Common myeloid progenitor, CD34-positive (primary cell): ENCODE data around the gene DDI2.

ENCODE experiments used
- CTCF ChIA-PET: fragments of 350-600 bp; sonication (Branson Sonifier 250); formaldehyde crosslinking; loops from one replicate; lab custom pipeline; 2021; ENCODE audit warnings: antibody characterized with exemption; lab: Charles Lee
- POLR2A ChIA-PET: fragments of 350-600 bp; sonication (Branson Sonifier 250); formaldehyde crosslinking; loops from one replicate; lab custom pipeline; 2021; ENCODE audit warnings: antibody characterized with exemption; lab: Charles Lee
- DNase-seq, 3 donors: peaks; one replicate each; pipeline versions ENCODE4 v3.0.0 to v3.0.0-alpha.2; 2013
- H3K27ac ChIP-seq, 2 experiments: 1 replicate in 1 of 2; 2 replicates in 1 of 2; pipeline ENCODE4 v1.7.0; 2013; ENCODE audit warnings: inconsistent platforms in 2 of 2, low read length in 2 of 2, mild to moderate bottlenecking in 2 of 2, low read depth in 1 of 2, moderate library complexity in 1 of 2; ENCODE audit not compliant: severe bottlenecking in 2 of 2, insufficient read depth in 1 of 2, poor library complexity in 1 of 2
- H3K27me3 ChIP-seq, 5 experiments: replicated peaks in 2 of 5; 1 replicate in 3 of 5; 2 replicates in 2 of 5; pipeline versions ENCODE4 v1.6.1 to v1.7.0; 2013; ENCODE audit warnings: low read length in 4 of 5, mild to moderate bottlenecking in 2 of 5, moderate library complexity in 2 of 5, inconsistent platforms in 1 of 5; ENCODE audit not compliant: insufficient read depth in 5 of 5, control insufficient read depth in 4 of 5
- H3K36me3 ChIP-seq, 4 experiments: 1 replicate in 2 of 4; 2 replicates in 2 of 4; pipeline versions ENCODE4 v1.6.1 to v1.7.0; 2013; ENCODE audit warnings: low read length in 3 of 4, control low read depth in 1 of 4, mild to moderate bottlenecking in 1 of 4; ENCODE audit not compliant: control insufficient read depth in 4 of 4, insufficient read depth in 4 of 4
- H3K4me1 ChIP-seq, 4 experiments: 1 replicate in 3 of 4; 2 replicates in 1 of 4; pipeline versions ENCODE4 v1.6.1 to v1.7.1; 2013; ENCODE audit warnings: low read length in 3 of 4, mild to moderate bottlenecking in 3 of 4, control low read depth in 1 of 4, inconsistent platforms in 1 of 4, moderate library complexity in 1 of 4; ENCODE audit not compliant: control insufficient read depth in 4 of 4, insufficient read depth in 4 of 4; ENCODE audit errors: control extremely low read depth in 1 of 4
- H3K4me3 ChIP-seq, 7 experiments: 1 replicate in 4 of 7; 2 replicates in 3 of 7; pipeline versions ENCODE4 v1.5.1 to v1.7.0; 2013; ENCODE audit warnings: mild to moderate bottlenecking in 7 of 7, low read length in 6 of 7, moderate library complexity in 6 of 7, inconsistent platforms in 2 of 7, low read depth in 2 of 7, control low read depth in 1 of 7; ENCODE audit not compliant: insufficient read depth in 4 of 7, control insufficient read depth in 1 of 7; ENCODE audit errors: extremely low read depth in 1 of 7
- H3K9me3 ChIP-seq, 5 experiments: 1 replicate in 4 of 5; 2 replicates in 1 of 5; pipeline versions ENCODE4 v1.6.1 to v1.7.1; 2013; ENCODE audit warnings: low read length in 4 of 5, mild to moderate bottlenecking in 2 of 5, inconsistent platforms in 1 of 5, low read depth in 1 of 5, moderate library complexity in 1 of 5; ENCODE audit not compliant: control insufficient read depth in 4 of 5, insufficient read depth in 2 of 5; ENCODE audit errors: control extremely low read depth in 1 of 5
- WGBS: methylation state at CpG from one replicate; pipeline ENCODE4 v1.1.5; 2013; ENCODE audit not compliant: insufficient coverage; 5-methylcytosine and 5-hydroxymethylcytosine counted together

Gene DDI2

GRCh38 chr1:15636436-15636835 is 19.2 kb downstream of the DDI2 start:
- POLR2A ChIA-PET: interaction anchor here (0.6 to 0.8 kb wide), 2 partner anchors 21 to 96 kb away, joined by 3 to 6 read pairs; no protein-coding TSS in a partner anchor
- Histone ChIP-seq H3K4me1 (no peaks in the 10 kb centered on the region), H3K36me3 (peaks cover 23 to 80% (median 46%) of the 10 kb centered on the region in 4 experiments), H3K27ac (no peak overlapping the region), H3K9me3 (no peaks in the 10 kb centered on the region), H3K4me3 (no peak overlapping the region), H3K27me3 (no peaks in the 10 kb centered on the region)
- WGBS: 90% methylated on average over 3 of the region's 4 CpGs
- no peak for DNase-seq
- CTCF ChIA-PET: interaction anchor here (0.7 to 1.4 kb wide), 3 partner anchors 9 to 40 kb away, joined by 3 to 5 read pairs (median 3); no protein-coding TSS in a partner anchor

- no peaks in the 10 kb centered on the region for H3K4me1 ChIP-seq
- ChIA-PET CTCF (no interaction called here), POLR2A (no interaction called here)
- H3K27me3 ChIP-seq: no peaks in the 10 kb centered on the region
- H3K4me3 ChIP-seq: no peak overlapping the region
- no peak for DNase-seq
- 100% methylated on average over 2 of the region's 4 CpGs for WGBS
- no peak overlapping the region for H3K27ac ChIP-seq
- peaks cover 21 to 77% (median 50%) of the 10 kb centered on the region in 4 experiments for H3K36me3 ChIP-seq
- no peaks in the 10 kb centered on the region for H3K9me3 ChIP-seq
Observed at GRCh38 chr1:15637826-15638225, 20.6 kb downstream of the DDI2 start.

GRCh38 chr1:15639262-15639661 is 22.0 kb downstream of the DDI2 start:
- no peaks in the 10 kb centered on the region for H3K9me3 ChIP-seq
- POLR2A ChIA-PET: interaction anchor here (0.6 kb wide), 1 partner anchor 49 kb away, joined by 3 read pairs; no protein-coding TSS in a partner anchor
- H3K36me3 ChIP-seq: peaks cover 29 to 75% (median 50%) of the 10 kb centered on the region in 4 experiments
- CTCF ChIA-PET: interaction anchor here (0.9 kb wide), 1 partner anchor 45 kb away, joined by 3 read pairs; no protein-coding TSS in a partner anchor
- H3K4me3 ChIP-seq: no peak overlapping the region
- DNase-seq: no peak
- H3K4me1 ChIP-seq: no peaks in the 10 kb centered on the region
- H3K27me3 ChIP-seq: no peaks in the 10 kb centered on the region
- H3K27ac ChIP-seq: no peak overlapping the region

GRCh38 chr1:15639931-15640330 is 22.7 kb downstream of the DDI2 start:
- WGBS: 94% methylated on average over 2 of the region's 4 CpGs
- ChIA-PET POLR2A (no interaction called here), CTCF (interaction anchor here (0.9 kb wide), 1 partner anchor 45 kb away, joined by 3 read pairs; no protein-coding TSS in a partner anchor)
- Histone ChIP-seq H3K9me3 (no peaks in the 10 kb centered on the region), H3K4me3 (no peak overlapping the region), H3K4me1 (no peaks in the 10 kb centered on the region), H3K36me3 (peaks cover 24 to 72% (median 47%) of the 10 kb centered on the region in 4 experiments), H3K27me3 (no peaks in the 10 kb centered on the region), H3K27ac (no peak overlapping the region)
- peak in 1 of 3 donors; percentile 5 for DNase-seq

- peaks cover 24 to 72% (median 48%) of the 10 kb centered on the region in 4 experiments for H3K36me3 ChIP-seq
- 90% methylated on average over 3 of the region's 3 CpGs for WGBS
- CTCF ChIA-PET: no interaction called here
Observed at GRCh38 chr1:15640667-15641066, 23.4 kb downstream of the DDI2 start.

GRCh38 chr1:15649937-15650336 is 32.7 kb downstream of the DDI2 start:
- POLR2A ChIA-PET: no interaction called here
- Histone ChIP-seq H3K4me3 (no peak overlapping the region), H3K9me3 (no peaks in the 10 kb centered on the region), H3K27ac (no peak overlapping the region), H3K4me1 (no peaks in the 10 kb centered on the region), H3K36me3 (peaks cover 17 to 59% (median 31%) of the 10 kb centered on the region in 4 experiments), H3K27me3 (no peaks in the 10 kb centered on the region)
- CTCF ChIA-PET: interaction anchor here (1.1 kb wide), 1 partner anchor 30 kb away, joined by 3 read pairs; no protein-coding TSS in a partner anchor
- no CpG with 5 or more reads among the region's 1 CpG for WGBS
- DNase-seq: no peak

More at GRCh38 chr1:15640667-15641066, 23.4 kb downstream of the DDI2 start:
- Histone ChIP-seq H3K27me3 (no peaks in the 10 kb centered on the region), H3K27ac (no peak overlapping the region), H3K4me1 (no peaks in the 10 kb centered on the region), H3K4me3 (no peak overlapping the region), H3K9me3 (no peaks in the 10 kb centered on the region)
- POLR2A ChIA-PET: no interaction called here
- no peak for DNase-seq

- no peak overlapping the region for H3K27ac ChIP-seq
- ChIA-PET CTCF (interaction anchor here (0.9 to 1.1 kb wide), 2 partner anchors 22 to 30 kb away, joined by 3 read pairs; no protein-coding TSS in a partner anchor), POLR2A (no interaction called here)
- no peak overlapping the region for H3K4me3 ChIP-seq
- WGBS: no CpG with 5 or more reads among the region's 2 CpGs
- H3K27me3 ChIP-seq: no peaks in the 10 kb centered on the region
- H3K36me3 ChIP-seq: peaks cover 17 to 58% (median 28%) of the 10 kb centered on the region in 4 experiments
- no peaks in the 10 kb centered on the region for H3K4me1 ChIP-seq
- DNase-seq: no peak
- no peaks in the 10 kb centered on the region for H3K9me3 ChIP-seq
Observed at GRCh38 chr1:15650433-15650832, 33.2 kb downstream of the DDI2 start.
